ENCODE data around the gene SERPINI1. TPM values are rescaled to one million over a fixed set of nuclear protein-coding genes. Genes with fewer than 3 reads are reported as not detected.

Gene SERPINI1
- total RNA-seq, 1 experiment from 2014 or later: 6.0 TPM

GRCh38 chr3:167749728-167750127 is 14.2 kb downstream of the SERPINI1 start:
- H3K4me1 Mint-ChIP-seq: peaks cover 4 to 5% of the 10 kb centered on the region in 2 experiments; a peak in 3 of 4 replicates
- no peaks in the 10 kb centered on the region for H3K9me3 ChIP-seq (ENCODE audit: control insufficient read depth, low read depth, low read length)
- DNase-seq: no peak
- H3K9ac ChIP-seq (ENCODE audit: extremely low read depth, insufficient read length, low read length): no peak overlapping the region
- no peak overlapping the region for H3K18ac ChIP-seq (ENCODE audit: insufficient read length, low read depth, low read length)
- no peaks in the 10 kb centered on the region for H3K79me2 ChIP-seq (ENCODE audit: insufficient read depth, low read length)
- no peak overlapping the region for H2BK5ac ChIP-seq (ENCODE audit: insufficient read length, low read length)
- no CpG with 5 or more reads among the region's 2 CpGs for WGBS (ENCODE audit: extremely low coverage, insufficient read length, low lambda C conversion rate)
- TF ChIP-seq CTCF (conservative IDR thresholded peaks at IDR 0.05): no peak
- no peak overlapping the region for H2BK12ac ChIP-seq (ENCODE audit: insufficient read length, low read depth, low read length)
- H3K23ac ChIP-seq (ENCODE audit: insufficient read length, low read depth, low read length): no peak overlapping the region
- no peak overlapping the region for H3K4ac ChIP-seq (ENCODE audit: low read depth, low read length)
- H4K8ac ChIP-seq (replicated peaks; ENCODE audit: insufficient read length, low read depth, low read length): no peak overlapping the region
- no peak overlapping the region for H3K4me3 Mint-ChIP-seq
- no peak overlapping the region for H2AFZ ChIP-seq (ENCODE audit: low read length)
- no peak overlapping the region for H4K5ac ChIP-seq (ENCODE audit: insufficient read length, low read depth, low read length)
- H3K27ac Mint-ChIP-seq: no peak overlapping the region
- H2BK15ac ChIP-seq (ENCODE audit: low read depth, low read length): no peak overlapping the region
- H3K9me3 Mint-ChIP-seq: no peaks in the 10 kb centered on the region
- H3K36me3 Mint-ChIP-seq (ENCODE audit: insufficient read depth in 1 of 3, low read depth in 3 of 3): no peaks in the 10 kb centered on the region
- H2BK20ac ChIP-seq (ENCODE audit: low read depth, low read length, poor library complexity, severe bottlenecking): no peak overlapping the region
- H3K4me2 ChIP-seq (ENCODE audit: insufficient read depth, insufficient read length, low read length): no peak overlapping the region
- H3K79me1 ChIP-seq (ENCODE audit: insufficient read depth, low read depth, low read length, poor library complexity, severe bottlenecking): no peaks in the 10 kb centered on the region
- no peaks in the 10 kb centered on the region for H3K27me3 ChIP-seq (ENCODE audit: insufficient read depth, low read length)
- no peak overlapping the region for H4K91ac ChIP-seq (ENCODE audit: insufficient read length, low read depth, low read length)
- H3K4me1 ChIP-seq (ENCODE audit: insufficient read depth, low read length): no peaks in the 10 kb centered on the region
- no peaks in the 10 kb centered on the region for H4K20me1 ChIP-seq (ENCODE audit: control insufficient read depth, insufficient read depth, insufficient read length)
- H2AK5ac ChIP-seq (ENCODE audit: insufficient read length, low read length): no peak overlapping the region
- H3K27ac ChIP-seq (ENCODE audit: insufficient read length, low read depth, low read length): no peak overlapping the region
- H3K56ac ChIP-seq (ENCODE audit: insufficient read length, low read depth, low read length): no peak overlapping the region
- no peaks in the 10 kb centered on the region for H3K23me2 ChIP-seq (ENCODE audit: insufficient read length, low read depth, low read length, poor library complexity, severe bottlenecking)
- no peaks in the 10 kb centered on the region for H3K27me3 Mint-ChIP-seq (ENCODE audit: low read depth)
- no peak overlapping the region for H3T11ph ChIP-seq (ENCODE audit: low read length)
- no peak overlapping the region for H3K14ac ChIP-seq (ENCODE audit: insufficient read depth, low read length)
- H2BK120ac ChIP-seq (ENCODE audit: low read depth, low read length, poor library complexity, severe bottlenecking): no peak overlapping the region

Data from H9 (cell line).